HepG2 (cell line): ENCODE results near the gene PDXDC1. TPM values are rescaled to one million over a fixed set of nuclear protein-coding genes. Genes with fewer than 3 reads are reported as not detected.
"Not testable (repeated sequence)": the region's sequence is repeated elsewhere in the genome, so short reads cannot be mapped to it uniquely, and the experiment has no call there.

ENCODE experiments used
- CAMTA2 ChIP-seq: sonication (generic); formaldehyde crosslinking; IDR thresholded peaks from 2 replicates; pipeline ENCODE4 v1.4.0; 2020; ENCODE audit warnings: mild to moderate bottlenecking, missing genetic modification reagents, borderline replicate concordance
- CEBPB ChIP-seq: IDR thresholded peaks from 2 replicates; pipeline ENCODE4 v1.6.1; 2011; ENCODE audit warnings: low read depth, low read length, improper control_type of control experiment, borderline replicate concordance
- CREM ChIP-seq, 2 experiments: sonication (generic) in 1 of 2; formaldehyde crosslinking in 1 of 2; IDR thresholded peaks; 2 replicates each; pipeline versions ENCODE4 v1.4.0 to v1.6.1; 2016 to 2020; ENCODE audit warnings: antibody characterized with exemption in 1 of 2, mild to moderate bottlenecking in 1 of 2, missing genetic modification reagents in 1 of 2
- ERF ChIP-seq: IDR thresholded peaks from 2 replicates; pipeline ENCODE4 v1.6.1; 2018; ENCODE audit warnings: missing biosample characterization, missing genetic modification reagents
- FOXK1 ChIP-seq: sonication (generic); formaldehyde crosslinking; IDR thresholded peaks from 2 replicates; pipeline ENCODE4 v1.4.0; 2020; ENCODE audit warnings: low read depth, missing genetic modification reagents, borderline replicate concordance
- GATA4 ChIP-seq: sonication (generic); IDR thresholded peaks from 2 replicates; pipeline ENCODE4 v1.6.1; 2016; ENCODE audit warnings: antibody characterized with exemption, low read depth, borderline replicate concordance
- GTF2F1 ChIP-seq: fragments of 150-350 bp; IDR thresholded peaks from 2 replicates; pipeline ENCODE4 v1.6.1; 2014; ENCODE audit warnings: low read length
- HCFC1 ChIP-seq: fragments of 150-350 bp; IDR thresholded peaks from 2 replicates; pipeline ENCODE4 v1.6.1; 2014; ENCODE audit warnings: low read depth, low read length
- HDAC2 ChIP-seq: sonication (generic); formaldehyde crosslinking; IDR thresholded peaks from 2 replicates; pipeline ENCODE4 v1.4.0; 2020; ENCODE audit warnings: missing genetic modification reagents
- HOMEZ ChIP-seq: IDR thresholded peaks from 2 replicates; pipeline ENCODE4 v1.6.1; 2016; ENCODE audit warnings: low read depth
- HOXA5 ChIP-seq: sonication (generic); formaldehyde crosslinking; IDR thresholded peaks from 2 replicates; pipeline ENCODE4 v1.4.0; 2020; ENCODE audit warnings: missing genetic modification reagents
- IRF2 ChIP-seq: IDR thresholded peaks from 2 replicates; pipeline ENCODE4 v1.6.1; 2018; ENCODE audit warnings: missing genetic modification reagents, missing compliant biosample characterization
- NRL ChIP-seq: sonication (generic); formaldehyde crosslinking; IDR thresholded peaks from 2 replicates; pipeline ENCODE4 v1.5.0; 2020; ENCODE audit warnings: missing genetic modification reagents, mild to moderate bottlenecking, moderate library complexity, borderline replicate concordance
- POLR2AphosphoS5 ChIP-seq: IDR thresholded peaks from 2 replicates; pipeline ENCODE4 v1.6.1; 2012; ENCODE audit warnings: low read depth, low read length
- PPARG ChIP-seq: conservative IDR thresholded peaks from 2 replicates; pipeline ENCODE4 v1.6.1; 2016; ENCODE audit warnings: missing biosample characterization, missing genetic modification reagents
- SMAD3 ChIP-seq: sonication (generic); formaldehyde crosslinking; IDR thresholded peaks from 2 replicates; pipeline ENCODE4 v1.4.0; 2020; ENCODE audit warnings: missing genetic modification reagents
- SP2 ChIP-seq: sonication (generic); formaldehyde crosslinking; IDR thresholded peaks from 2 replicates; pipeline ENCODE4 v1.5.1; 2020; ENCODE audit warnings: mild to moderate bottlenecking, missing genetic modification reagents
- SP4 ChIP-seq: sonication (generic); formaldehyde crosslinking; IDR thresholded peaks from 2 replicates; pipeline ENCODE4 v1.8.1; 2023; ENCODE audit warnings: mild to moderate bottlenecking, missing genetic modification reagents
- TBX3 ChIP-seq: fragments of 450-650 bp; IDR thresholded peaks from 2 replicates; pipeline ENCODE4 v1.6.1; 2017; ENCODE audit warnings: antibody characterized with exemption, mild to moderate bottlenecking, inconsistent platforms, borderline replicate concordance
- ZBTB3 ChIP-seq: sonication (generic); formaldehyde crosslinking; IDR thresholded peaks from 2 replicates; pipeline ENCODE4 v1.4.0; 2020; ENCODE audit warnings: low read depth, mild to moderate bottlenecking, moderate library complexity, missing genetic modification reagents, borderline replicate concordance
- ZC3H13 ChIP-seq: sonication (generic); formaldehyde crosslinking; IDR thresholded peaks from 2 replicates; pipeline ENCODE4 v1.8.1; 2023; ENCODE audit warnings: mild to moderate bottlenecking, missing genetic modification reagents, moderate library complexity
- ZFP36L1 ChIP-seq: sonication (generic); formaldehyde crosslinking; IDR thresholded peaks from 2 replicates; pipeline ENCODE4 v1.8.0; 2022; ENCODE audit warnings: mild to moderate bottlenecking, missing genetic modification reagents, moderate library complexity
- ZNF317 ChIP-seq: sonication (generic); formaldehyde crosslinking; IDR thresholded peaks from 2 replicates; pipeline ENCODE4 v1.5.0; 2020; ENCODE audit warnings: mild to moderate bottlenecking, missing genetic modification reagents
- ZNF333 ChIP-seq: sonication (generic); formaldehyde crosslinking; IDR thresholded peaks from 2 replicates; pipeline ENCODE4 v1.4.0; 2020; ENCODE audit warnings: mild to moderate bottlenecking, missing genetic modification reagents, borderline replicate concordance
- ZNF354B ChIP-seq: sonication (generic); formaldehyde crosslinking; IDR thresholded peaks from 2 replicates; pipeline ENCODE4 v1.8.0; 2022; ENCODE audit warnings: mild to moderate bottlenecking, missing genetic modification reagents
- ZNF383 ChIP-seq: sonication (generic); formaldehyde crosslinking; IDR thresholded peaks from 2 replicates; pipeline ENCODE4 v1.4.0; 2020; ENCODE audit warnings: missing genetic modification reagents, mild to moderate bottlenecking, borderline replicate concordance
- ZNF784 ChIP-seq: sonication (generic); formaldehyde crosslinking; IDR thresholded peaks from 2 replicates; pipeline ENCODE4 v1.5.1; 2020; ENCODE audit warnings: missing genetic modification reagents, mild to moderate bottlenecking, borderline replicate concordance
- polyA plus RNA-seq, 8 experiments: library from polyadenylated mRNA; depleted of rRNA in 3 of 8; stranded (reverse) in 7 of 8; unstranded in 1 of 8; fragments of >200 nt; fragmentation: Illumina TruSeq in 4 of 8; extraction: Trizol in 4 of 8; gene quantifications; 2 replicates each; pipeline versions ENCODE4 v1.2.1 to v1.2.3, GENCODE V29; 2011 to 2016; ENCODE audit warnings: low read depth in 4 of 8, missing spikeins in 1 of 8, mixed read lengths in 1 of 8; ENCODE audit not compliant: insufficient read depth in 1 of 8
- total RNA-seq, 5 experiments: library from RNA; depleted of rRNA; stranded (reverse); fragments of >200 nt; fragmentation: Illumina TruSeq; extraction: Trizol; gene quantifications; 2 replicates each; pipeline ENCODE4 v1.2.3, GENCODE V29; 2016; ENCODE audit warnings: low read depth in 1 of 5

The PDXDC1 gene
- total and polyA plus RNA-seq, 2 of the 13 experiments (the other 11 are each of a cell fraction or from before 2014, with no cell fraction given), result 133 to 169 TPM

GRCh38 chr16:15093955-15094827 is 119.4 kb downstream of the PDXDC1 start, which contains the start of gene RRN3 (continued):
- peak; percentile 72 for TF ChIP-seq HOMEZ (CRISPR knock-in tag)
- TF ChIP-seq ZBTB3, result peak; percentile 81
- peak; percentile 94 for TF ChIP-seq PPARG (CRISPR knock-in tag)
- TF ChIP-seq ZNF317 (CRISPR knock-in tag), result peak; percentile 89
- peak; percentile 95 for TF ChIP-seq ZNF333 (CRISPR knock-in tag)
- peak; percentile 98; the same call in 1 of the 2 replicates for TF ChIP-seq POLR2AphosphoS5
- peak; percentile 85; the same call in 1 of the 2 replicates for TF ChIP-seq ZNF784
- peak; percentile 99 for TF ChIP-seq FOXK1 (CRISPR knock-in tag)
- TF ChIP-seq ZNF383 (CRISPR knock-in tag), result peak; percentile 40; the same call in 1 of the 2 replicates
- TF ChIP-seq GATA4, result peak; percentile 62; the same call in 1 of the 2 replicates
- TF ChIP-seq SP2 (CRISPR knock-in tag), result peak; percentile 91
- TF ChIP-seq NRL, result peak; percentile 83; the same call in 1 of the 2 replicates
- peak; percentile 93; the same call in 1 of the 2 replicates for TF ChIP-seq ZNF354B (CRISPR knock-in tag)
- TF ChIP-seq ZFP36L1 (CRISPR knock-in tag), result peak; percentile 94
- 0 out of 2 replicates have a peak, but pooled peaks have one; percentile 62 for TF ChIP-seq CAMTA2 (CRISPR knock-in tag)
- TF ChIP-seq HOXA5 (CRISPR knock-in tag), result peak; percentile 57
- TF ChIP-seq HCFC1, result peak; percentile 61; the same call in 1 of the 2 replicates
- TF ChIP-seq CREM (IDR thresholded peaks at IDR 0.05), result peak; percentile 92
- not testable (repeated sequence) for TF ChIP-seq CREM (CRISPR knock-in tag; IDR thresholded peaks at IDR 0.05)
- 0 out of 2 replicates have a peak, but pooled peaks have one; percentile 29 for TF ChIP-seq GTF2F1
- peak; percentile 96 for TF ChIP-seq ERF (CRISPR knock-in tag)
- TF ChIP-seq SMAD3 (CRISPR knock-in tag), result peak; percentile 96
- peak; percentile 17; the same call in 1 of the 2 replicates for TF ChIP-seq CEBPB
- peak; percentile 83 for TF ChIP-seq ZC3H13
- peak; percentile 69; the same call in 1 of the 2 replicates for TF ChIP-seq TBX3
- TF ChIP-seq IRF2, result peak; percentile 98
- peak; percentile 92 for TF ChIP-seq HDAC2 (CRISPR knock-in tag)
- TF ChIP-seq SP4 (CRISPR knock-in tag), result peak; percentile 87
